Measurements from ENCODE around the gene DPH7.
"Not testable (repeated sequence)": the region's sequence is repeated elsewhere in the genome, so short reads cannot be mapped to it uniquely, and the experiment has no call there.

DPH7 gene

DNA sequence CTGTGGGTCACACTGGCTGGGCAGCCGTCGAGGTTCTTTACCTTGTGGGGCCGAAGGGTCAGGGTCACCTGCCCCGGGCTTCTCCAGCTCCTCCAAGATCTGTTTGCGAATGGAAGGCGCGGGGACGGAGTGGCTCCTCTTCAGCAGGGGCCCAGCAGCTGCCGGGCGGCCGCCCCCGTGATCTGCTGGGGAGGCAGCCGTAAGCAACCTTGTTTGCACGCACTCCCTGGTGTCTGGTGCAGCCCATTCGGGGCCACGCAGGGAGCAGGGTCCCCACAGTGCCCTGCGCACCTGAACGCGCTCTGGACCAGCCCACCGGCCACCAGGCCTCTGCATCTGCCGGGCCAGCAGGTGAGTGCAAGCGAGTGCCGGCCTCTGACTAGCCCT lies 63.4 kb downstream of the DPH7 start:
- no peak overlapping the region for H3K4me3 ChIP-seq (ENCODE audit: low read depth, low read length)
- TF ChIP-seq, protein P1, sequence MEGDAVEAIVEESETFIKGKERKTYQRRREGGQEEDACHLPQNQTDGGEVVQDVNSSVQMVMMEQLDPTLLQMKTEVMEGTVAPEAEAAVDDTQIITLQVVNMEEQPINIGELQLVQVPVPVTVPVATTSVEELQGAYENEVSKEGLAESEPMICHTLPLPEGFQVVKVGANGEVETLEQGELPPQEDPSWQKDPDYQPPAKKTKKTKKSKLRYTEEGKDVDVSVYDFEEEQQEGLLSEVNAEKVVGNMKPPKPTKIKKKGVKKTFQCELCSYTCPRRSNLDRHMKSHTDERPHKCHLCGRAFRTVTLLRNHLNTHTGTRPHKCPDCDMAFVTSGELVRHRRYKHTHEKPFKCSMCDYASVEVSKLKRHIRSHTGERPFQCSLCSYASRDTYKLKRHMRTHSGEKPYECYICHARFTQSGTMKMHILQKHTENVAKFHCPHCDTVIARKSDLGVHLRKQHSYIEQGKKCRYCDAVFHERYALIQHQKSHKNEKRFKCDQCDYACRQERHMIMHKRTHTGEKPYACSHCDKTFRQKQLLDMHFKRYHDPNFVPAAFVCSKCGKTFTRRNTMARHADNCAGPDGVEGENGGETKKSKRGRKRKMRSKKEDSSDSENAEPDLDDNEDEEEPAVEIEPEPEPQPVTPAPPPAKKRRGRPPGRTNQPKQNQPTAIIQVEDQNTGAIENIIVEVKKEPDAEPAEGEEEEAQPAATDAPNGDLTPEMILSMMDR (IDR thresholded peaks at IDR 0.05; ENCODE audit: low read depth, low read length, missing control alignments): no peak
- DNase-seq (ENCODE audit: low read depth): no peak

DNA sequence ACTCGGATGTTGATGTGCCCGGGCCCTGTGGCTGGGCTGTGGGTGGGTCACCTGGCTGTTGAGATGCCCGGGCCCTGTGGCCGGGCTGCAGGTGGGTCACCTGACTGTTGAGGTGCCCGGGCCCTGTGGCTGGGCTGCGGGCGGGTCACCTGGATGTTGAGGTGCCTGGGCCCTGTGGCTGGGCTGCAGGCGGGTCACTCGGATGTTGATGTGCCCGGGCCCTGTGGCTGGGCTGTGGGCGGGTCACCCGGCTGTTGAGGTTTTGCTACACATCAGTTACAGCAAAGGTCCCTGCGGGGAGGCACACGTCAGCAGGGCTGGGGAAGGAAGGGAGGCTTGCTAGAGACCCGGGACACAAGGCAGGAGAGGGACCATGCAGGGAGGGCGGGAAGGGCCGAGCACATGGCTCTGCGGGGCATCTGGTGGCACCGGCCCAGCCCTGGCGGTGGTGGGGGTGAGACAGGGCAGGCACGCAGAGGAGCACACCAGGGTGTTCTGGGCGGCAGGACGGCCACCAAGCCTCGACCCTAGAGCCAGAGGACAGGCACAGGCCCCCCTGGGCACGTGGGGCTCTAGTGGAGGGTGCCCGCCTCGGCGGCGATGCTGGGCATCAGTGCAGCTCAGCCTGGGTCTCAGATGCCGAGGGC lies 63.9 kb downstream of the DPH7 start:
- DNase-seq (ENCODE audit: low read depth): no peak
- no peak overlapping the region for H3K4me3 ChIP-seq (ENCODE audit: low read depth, low read length)
- TF ChIP-seq, protein P1 (IDR thresholded peaks at IDR 0.05; ENCODE audit: low read depth, low read length, missing control alignments): no peak

DNA sequence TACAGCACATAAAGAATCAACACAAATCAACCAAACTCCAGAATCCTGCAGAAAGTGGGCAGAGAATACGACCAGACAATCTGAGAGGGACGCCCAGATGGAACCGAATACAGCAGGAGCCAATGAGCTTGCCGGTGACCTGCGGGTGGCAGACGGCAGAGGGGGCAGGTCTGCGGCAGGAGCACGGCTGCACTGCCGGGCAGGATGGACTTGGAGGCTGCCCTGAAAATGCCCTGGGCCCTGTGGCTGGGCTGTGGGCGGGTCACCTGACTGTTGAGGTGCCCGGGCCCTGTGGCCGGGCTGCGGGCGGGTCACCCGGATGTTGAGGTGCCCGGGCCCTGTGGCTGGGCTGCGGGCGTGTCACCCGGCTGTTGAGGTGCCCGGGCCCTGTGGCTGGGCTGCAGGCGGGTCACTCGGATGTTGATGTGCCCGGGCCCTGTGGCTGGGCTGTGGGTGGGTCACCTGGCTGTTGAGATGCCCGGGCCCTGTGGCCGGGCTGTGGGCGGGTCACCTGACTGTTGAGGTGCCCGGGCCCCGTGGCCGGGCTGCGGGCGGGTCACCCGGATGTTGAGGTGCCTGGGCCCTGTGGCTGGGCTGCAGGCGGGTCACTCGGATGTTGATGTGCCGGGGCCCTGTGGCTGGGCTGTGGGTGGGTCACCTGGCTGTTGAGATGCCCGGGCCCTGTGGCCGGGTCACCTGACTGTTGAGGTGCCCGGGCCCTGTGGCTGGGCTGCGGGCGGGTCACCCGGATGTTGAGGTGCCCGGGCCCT lies 64.7 kb downstream of the DPH7 start:
- H3K4me3 ChIP-seq (ENCODE audit: low read depth, low read length); DNase-seq (ENCODE audit: low read depth): not testable (repeated sequence)

DNA sequence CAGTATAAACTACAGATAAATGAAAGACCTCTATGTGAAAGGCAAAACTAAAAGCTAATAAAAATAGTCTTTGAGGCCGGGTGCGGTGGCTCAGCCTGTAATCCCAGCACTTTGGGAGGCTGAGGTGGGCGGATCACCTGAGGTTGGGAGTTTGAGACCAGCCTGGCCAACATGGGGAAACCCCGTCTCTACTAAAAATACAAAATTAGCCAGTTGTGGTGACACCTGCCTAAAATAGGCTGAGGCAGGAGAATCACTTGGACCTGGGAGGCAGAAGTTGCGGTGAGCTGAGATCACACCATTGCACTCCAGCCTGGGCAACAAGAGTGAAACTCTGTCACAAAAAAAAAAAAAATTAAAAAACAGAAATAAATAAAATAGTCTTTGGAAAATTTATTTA lies 65.6 kb downstream of the DPH7 start:
- DNase-seq (ENCODE audit: low read depth); H3K4me3 ChIP-seq (ENCODE audit: low read depth, low read length): not testable (repeated sequence)

GRCh38 chr9:137511758-137512463 lies 66.8 kb downstream of the DPH7 start:
- no peak for DNase-seq (ENCODE audit: low read depth)
- H3K4me3 ChIP-seq (ENCODE audit: low read depth, low read length): no peak overlapping the region
- TF ChIP-seq, protein P1 (IDR thresholded peaks at IDR 0.05; ENCODE audit: low read depth, low read length, missing control alignments): no peak

DNA sequence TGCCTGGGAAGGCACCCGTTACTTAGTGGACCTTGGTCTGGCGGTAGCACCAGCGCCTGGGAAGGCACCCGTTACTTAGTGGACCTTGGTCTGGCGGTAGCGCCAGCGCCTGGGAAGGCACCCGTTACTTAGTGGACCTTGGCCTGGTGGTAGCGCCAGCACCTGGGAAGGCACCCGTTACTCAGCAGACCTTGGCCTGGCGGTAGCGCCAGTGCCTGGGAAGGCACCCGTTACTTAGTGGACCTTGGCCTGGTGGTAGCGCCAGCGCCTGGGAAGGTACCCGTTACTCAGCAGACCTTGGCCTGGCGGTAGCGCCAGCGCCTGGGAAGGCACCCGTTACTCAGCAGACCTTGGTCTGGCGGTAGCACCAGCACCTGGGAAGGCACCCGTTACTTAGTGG lies 67.6 kb downstream of the DPH7 start:
- not testable (repeated sequence) for H3K4me3 ChIP-seq (ENCODE audit: low read depth, low read length); DNase-seq (ENCODE audit: low read depth)

DNA sequence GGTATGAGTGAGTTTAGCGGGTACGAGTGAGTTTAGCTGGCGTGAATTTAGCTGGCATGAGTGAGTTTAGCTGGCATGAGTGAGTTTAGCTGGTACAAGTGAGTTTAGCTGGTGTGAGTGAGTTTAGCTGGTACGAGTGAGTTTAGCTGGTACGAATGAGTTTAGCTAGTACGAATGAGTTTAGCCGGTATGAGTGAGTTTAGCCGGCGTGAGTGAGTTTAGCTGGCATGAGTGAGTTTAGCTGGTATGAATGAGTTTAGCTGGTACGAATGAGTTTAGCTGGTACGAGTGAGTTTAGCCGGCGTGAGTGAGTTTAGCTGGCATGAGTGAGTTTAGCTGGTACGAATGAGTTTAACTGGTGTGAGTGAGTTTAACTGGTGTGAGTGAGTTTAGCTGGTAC lies 69.5 kb downstream of the DPH7 start:
- H3K4me3 ChIP-seq (ENCODE audit: low read depth, low read length): no peak overlapping the region
- TF ChIP-seq, protein P1 (IDR thresholded peaks at IDR 0.05; ENCODE audit: low read depth, low read length, missing control alignments): no peak
- no peak for DNase-seq (ENCODE audit: low read depth)

DNA sequence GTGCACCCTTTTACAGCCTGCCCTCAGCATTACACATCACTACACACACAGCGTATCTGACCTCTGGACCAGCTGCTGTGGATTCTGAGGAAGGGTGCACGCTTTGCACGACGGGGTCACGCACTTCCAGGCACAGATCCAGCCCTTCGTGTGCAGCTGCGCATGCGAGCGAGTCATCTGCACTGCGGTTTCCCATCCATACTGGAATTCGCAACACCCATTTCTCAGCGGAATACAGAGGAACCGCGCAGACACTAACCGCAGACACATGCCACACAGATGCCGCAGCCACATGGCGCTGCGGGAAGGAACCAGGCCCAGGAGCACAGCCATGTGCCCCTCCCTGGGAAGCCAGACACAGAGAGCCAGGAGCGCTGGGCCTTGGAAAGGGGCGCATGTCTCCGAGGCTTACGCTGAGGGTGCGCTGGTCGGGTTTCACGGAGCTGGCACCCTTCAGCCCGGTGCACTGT lies 72.0 kb downstream of the DPH7 start:
- TF ChIP-seq, protein P1 (IDR thresholded peaks at IDR 0.05; ENCODE audit: low read depth, low read length, missing control alignments): no peak
- no peak overlapping the region for H3K4me3 ChIP-seq (ENCODE audit: low read depth, low read length)
- no peak for DNase-seq (ENCODE audit: low read depth)

Data from GM12864 (cell line).